Activated T-helper 1 cell treated with anti-CD3 and anti-CD28 coated beads, Interleukin-12 subunit alpha, Interleukin-12 subunit beta, Interleukin-2, Interleukin-4 antibody, amounts not matched to agents 30 ng/mL and 10 ng/mL and 1 ng/mL, durations not matched to agents 14 hours and 24 hours and 36 hours (primary cell): ENCODE measurements around the gene VASN. TPM values are rescaled to one million over a fixed set of nuclear protein-coding genes. Genes with fewer than 3 reads are reported as not detected.

Source experiments
- total RNA-seq: library from RNA; stranded (reverse); gene quantifications from 2 replicates; pipeline ENCODE4 v1.2.3, GENCODE V29; 2022

VASN gene
- total RNA-seq, 1 donor from 2014 or later = 0.18 TPM

Other genes starting within 250 kb of the VASN start
- gene SRL, start 129.8 kb upstream of the VASN start, total RNA-seq = not detected in 2 replicates
- 48.3 and 49.2 TPM in 2 replicates for gene TFAP4, start 98.8 kb upstream of the VASN start, total RNA-seq
- 0.54 TPM in 2 replicates for gene GLIS2, start 55.8 kb upstream of the VASN start, total RNA-seq
- gene PAM16, start 20.5 kb upstream of the VASN start, total RNA-seq = 91.5 and 106 TPM in 2 replicates
- gene CORO7, start 44.7 kb downstream of the VASN start, total RNA-seq = 87.9 and 90.8 TPM in 2 replicates
- gene DNAJA3, start 54.0 kb downstream of the VASN start, total RNA-seq = 103 and 107 TPM in 2 replicates
- gene NMRAL1, start 102.8 kb downstream of the VASN start, total RNA-seq = 21.7 and 25.0 TPM in 2 replicates
- gene HMOX2, start 104.5 kb downstream of the VASN start, total RNA-seq = 64.7 and 68.4 TPM in 2 replicates
- gene CDIP1, start 166.9 kb downstream of the VASN start, total RNA-seq = 61.6 and 62.7 TPM in 2 replicates
- 0.17 TPM in 1 of 2 replicates, not detected in the other for gene C16orf96, start 184.5 kb downstream of the VASN start, total RNA-seq
- 23.1 and 26.2 TPM in 2 replicates for gene UBALD1, start 243.0 kb downstream of the VASN start, total RNA-seq